NCI-H446 (cell line): ENCODE results near the gene RBM15B.
A peak's percentile ranks its signal among the peaks of the same experiment; 100 is the strongest.
"Not testable (repeated sequence)": the region's sequence is repeated elsewhere in the genome, so short reads cannot be mapped to it uniquely, and the experiment has no call there.

Source experiments
- DNase-seq, 2 experiments: peaks; one replicate each; lab custom pipeline; 2025; lab: John Stamatoyannopoulos, UW

The RBM15B gene, protein sequence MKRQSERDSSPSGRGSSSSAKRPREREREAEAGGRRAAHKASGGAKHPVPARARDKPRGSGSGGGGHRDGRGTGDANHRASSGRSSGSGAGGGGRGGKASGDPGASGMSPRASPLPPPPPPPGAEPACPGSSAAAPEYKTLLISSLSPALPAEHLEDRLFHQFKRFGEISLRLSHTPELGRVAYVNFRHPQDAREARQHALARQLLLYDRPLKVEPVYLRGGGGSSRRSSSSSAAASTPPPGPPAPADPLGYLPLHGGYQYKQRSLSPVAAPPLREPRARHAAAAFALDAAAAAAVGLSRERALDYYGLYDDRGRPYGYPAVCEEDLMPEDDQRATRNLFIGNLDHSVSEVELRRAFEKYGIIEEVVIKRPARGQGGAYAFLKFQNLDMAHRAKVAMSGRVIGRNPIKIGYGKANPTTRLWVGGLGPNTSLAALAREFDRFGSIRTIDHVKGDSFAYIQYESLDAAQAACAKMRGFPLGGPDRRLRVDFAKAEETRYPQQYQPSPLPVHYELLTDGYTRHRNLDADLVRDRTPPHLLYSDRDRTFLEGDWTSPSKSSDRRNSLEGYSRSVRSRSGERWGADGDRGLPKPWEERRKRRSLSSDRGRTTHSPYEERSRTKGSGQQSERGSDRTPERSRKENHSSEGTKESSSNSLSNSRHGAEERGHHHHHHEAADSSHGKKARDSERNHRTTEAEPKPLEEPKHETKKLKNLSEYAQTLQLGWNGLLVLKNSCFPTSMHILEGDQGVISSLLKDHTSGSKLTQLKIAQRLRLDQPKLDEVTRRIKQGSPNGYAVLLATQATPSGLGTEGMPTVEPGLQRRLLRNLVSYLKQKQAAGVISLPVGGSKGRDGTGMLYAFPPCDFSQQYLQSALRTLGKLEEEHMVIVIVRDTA

DNA sequence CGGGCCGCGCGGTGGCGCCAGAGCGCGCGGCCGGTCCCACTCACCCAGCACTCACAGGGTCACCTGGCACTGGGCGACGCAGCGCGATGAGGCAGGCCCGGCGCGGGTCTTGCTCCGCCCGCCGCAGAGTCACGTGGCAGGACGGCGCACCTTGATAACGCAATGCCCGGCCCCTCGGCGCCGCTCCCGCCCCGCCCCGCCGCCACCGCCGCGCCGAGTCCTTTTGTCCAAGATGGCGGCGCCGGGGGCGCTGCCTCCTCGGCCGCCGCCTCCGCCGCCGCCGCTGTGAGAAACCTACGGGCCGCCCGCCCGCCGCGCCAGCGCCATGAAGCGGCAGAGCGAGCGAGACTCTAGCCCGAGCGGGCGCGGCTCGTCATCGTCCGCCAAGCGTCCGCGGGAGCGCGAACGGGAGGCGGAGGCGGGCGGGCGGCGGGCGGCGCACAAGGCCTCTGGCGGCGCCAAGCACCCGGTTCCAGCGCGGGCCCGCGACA lies at the start of gene RBM15B:
Gene RBM15B, plus strand, starts transcription at position 211 of the 491 bp plus-strand sequence. Its CDS starts 115 bp downstream, at position 326.
- DNase-seq: peak; percentile 47 to 92

GRCh38 chr3:51343918-51344687 lies 47.0 kb upstream of the RBM15B start:
- DNase-seq: no peak

DNA sequence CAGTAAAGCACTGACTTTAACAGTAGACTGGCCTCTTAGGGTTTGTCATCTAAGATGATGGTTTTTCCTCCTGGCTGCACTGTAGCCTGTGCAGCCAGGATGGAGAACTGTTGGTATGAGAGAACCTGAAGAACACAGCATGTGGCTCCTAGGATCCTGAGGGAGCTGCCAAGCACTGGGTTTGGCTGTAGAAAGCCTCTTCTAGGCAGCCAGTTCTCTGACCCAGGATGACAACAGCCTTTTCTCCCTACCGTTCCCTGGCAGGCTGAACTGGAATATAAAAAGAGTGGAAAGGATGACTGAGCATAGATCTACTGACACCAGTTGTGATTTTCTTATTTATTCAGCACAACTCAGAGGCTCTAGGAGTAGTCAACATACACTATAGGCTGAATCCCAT lies 40.3 kb upstream of the RBM15B start:
- DNase-seq: no peak

GRCh38 chr3:51353131-51353530 lies 38.0 kb upstream of the RBM15B start:
- DNase-seq: no peak

- no peak for DNase-seq
These were observed 37.4 kb upstream of the RBM15B start for GRCh38 chr3:51353691-51354090.

DNA sequence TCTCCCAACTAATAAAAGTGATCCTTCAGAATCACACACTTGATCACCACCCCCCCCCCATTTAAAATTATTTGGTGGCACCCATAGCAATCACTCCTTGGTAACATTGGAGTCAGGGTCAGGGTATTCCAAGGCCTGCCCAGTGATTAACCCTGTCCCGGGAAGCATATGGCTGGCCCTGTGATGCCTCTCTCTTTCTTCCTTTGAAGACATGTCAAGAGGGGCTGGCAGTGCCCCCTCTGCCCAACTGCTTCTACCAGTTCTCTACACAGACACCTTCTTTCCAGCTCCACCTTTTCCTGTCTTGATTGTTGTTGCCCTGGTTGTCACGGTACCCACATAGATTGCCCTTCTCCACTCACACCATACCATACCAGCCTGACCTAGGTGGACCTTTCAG lies 36.9 kb upstream of the RBM15B start:
- DNase-seq: no peak

GRCh38 chr3:51354731-51355615 lies 36.1 kb upstream of the RBM15B start:
- no peak for DNase-seq

GRCh38 chr3:51355891-51356578 lies 35.0 kb upstream of the RBM15B start:
- no peak for DNase-seq

DNA sequence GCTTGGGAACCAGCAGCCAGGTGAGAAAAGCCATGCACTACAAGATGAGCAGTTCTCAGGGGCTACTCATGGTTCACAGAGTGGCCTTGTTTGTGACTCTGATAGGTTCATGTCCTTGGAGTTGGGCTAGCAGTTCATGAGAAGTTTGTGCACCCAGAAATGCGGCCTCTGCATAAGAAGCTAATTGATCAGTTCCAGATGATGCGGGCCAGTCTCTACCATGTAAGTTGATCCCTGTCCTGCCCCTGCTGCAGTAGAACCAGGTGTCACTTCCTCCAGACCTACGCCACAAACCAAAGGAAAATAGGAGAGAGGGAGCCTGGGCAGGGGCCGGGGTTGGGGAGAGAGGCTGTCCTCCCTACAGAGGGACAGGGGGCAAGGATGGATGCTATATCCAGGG lies 33.2 kb upstream of the RBM15B start:
- DNase-seq: no peak

GRCh38 chr3:51358981-51359380 lies 32.1 kb upstream of the RBM15B start:
- no peak for DNase-seq

GRCh38 chr3:51360806-51361205 lies 30.3 kb upstream of the RBM15B start:
- no peak for DNase-seq

DNA sequence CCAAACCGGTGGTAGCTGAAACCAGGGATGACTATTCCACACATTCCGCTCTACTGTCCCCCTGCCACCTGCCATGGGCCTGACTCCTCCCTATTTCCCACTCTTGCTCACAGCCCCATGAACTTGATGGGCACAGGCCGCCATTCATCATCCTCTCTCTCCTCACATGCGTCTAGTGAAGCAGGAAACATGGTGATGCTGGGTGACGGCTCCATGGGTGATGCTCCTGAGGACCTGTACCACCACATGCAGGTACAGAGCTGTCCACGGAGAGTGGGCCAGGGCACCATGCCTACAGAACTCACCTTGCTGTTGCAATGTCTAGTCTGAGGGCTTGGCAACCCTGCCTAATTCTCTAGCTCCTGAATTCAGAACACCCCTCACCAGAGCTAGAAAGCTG lies 29.3 kb upstream of the RBM15B start:
- no peak for DNase-seq

- DNase-seq: no peak
These were observed 28.6 kb upstream of the RBM15B start for GRCh38 chr3:51362476-51362875.

GRCh38 chr3:51368276-51368675 lies 22.8 kb upstream of the RBM15B start:
- not testable (repeated sequence) for DNase-seq

GRCh38 chr3:51371943-51372557 lies 19.0 kb upstream of the RBM15B start:
- peak in 1 of 2 experiments; percentile 52 for DNase-seq

DNA sequence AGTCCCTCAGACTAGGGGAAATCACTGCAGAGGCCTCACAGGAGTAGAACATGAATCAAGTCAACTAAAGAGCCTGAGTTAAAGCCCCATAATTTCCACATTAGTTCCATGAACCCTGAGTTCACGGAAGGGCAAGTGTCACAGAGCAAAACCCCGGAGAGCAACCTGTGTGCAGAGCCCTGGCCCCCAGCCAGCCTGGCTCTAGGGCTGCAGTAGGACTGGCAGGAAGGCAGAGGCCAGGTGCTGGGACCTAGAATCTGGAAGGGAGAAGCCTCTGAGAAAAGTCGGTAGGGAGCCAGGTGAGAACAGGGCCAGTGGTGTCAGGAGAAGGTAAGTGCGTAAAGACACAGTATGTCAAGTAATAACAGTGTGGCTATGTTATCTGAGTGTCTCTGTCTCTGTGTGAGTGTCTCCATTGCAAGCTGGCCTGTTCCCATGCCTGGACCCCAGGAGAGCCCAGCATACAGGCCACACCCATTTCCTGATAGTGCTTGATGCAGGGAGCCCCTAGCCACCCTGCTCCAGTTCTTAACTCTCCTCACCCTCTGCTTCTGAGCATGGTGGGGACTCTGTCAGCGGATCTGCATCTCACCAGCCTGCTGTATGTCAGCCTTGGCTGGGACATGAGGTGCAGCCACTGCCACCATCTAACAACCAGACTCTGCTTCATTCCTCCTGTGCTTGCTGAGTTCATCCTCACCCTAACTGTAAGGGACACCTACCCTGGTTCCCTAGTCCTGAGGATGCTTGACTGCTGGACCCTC lies 17.2 kb upstream of the RBM15B start:
- no peak for DNase-seq

DNA sequence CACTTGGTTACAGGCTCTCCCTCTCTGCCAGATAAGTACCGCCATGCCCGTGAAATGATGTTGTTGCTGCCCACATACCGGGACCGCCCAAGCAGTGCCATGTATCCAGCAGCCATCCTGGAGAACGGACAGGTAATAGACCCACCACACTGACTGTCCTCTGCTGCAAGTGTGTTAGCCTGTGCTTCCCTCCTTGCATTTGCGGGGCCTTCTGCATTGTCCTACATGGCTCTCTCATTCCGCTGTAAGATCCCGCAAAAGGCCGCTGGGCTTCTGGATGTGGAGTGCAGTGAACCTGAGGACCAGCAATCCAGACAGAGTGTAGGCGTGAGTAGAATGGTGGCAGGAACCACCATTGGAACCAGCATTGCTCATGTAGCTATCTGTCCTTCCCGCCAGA lies 16.6 kb upstream of the RBM15B start:
- no peak for DNase-seq

DNA sequence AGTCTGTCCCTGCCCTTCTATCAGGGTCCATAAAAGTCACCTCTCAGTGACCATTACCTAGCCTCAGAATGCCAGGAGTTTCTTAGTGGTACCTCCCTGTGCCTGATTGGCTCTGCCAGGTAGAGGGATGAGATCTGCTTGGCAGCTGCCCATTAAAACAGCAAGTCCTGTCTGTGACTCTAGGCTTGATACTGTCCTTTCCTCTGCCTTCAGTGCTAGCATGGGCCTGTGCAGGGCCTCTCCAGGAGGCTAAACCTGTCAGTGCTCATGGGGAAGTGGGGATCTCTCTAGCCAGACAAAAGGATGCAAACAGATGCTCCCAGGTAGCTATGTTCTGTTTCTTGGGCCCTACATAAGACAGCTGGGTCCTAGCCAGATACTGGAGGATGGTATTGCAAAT lies 15.9 kb upstream of the RBM15B start:
- DNase-seq: no peak

DNA sequence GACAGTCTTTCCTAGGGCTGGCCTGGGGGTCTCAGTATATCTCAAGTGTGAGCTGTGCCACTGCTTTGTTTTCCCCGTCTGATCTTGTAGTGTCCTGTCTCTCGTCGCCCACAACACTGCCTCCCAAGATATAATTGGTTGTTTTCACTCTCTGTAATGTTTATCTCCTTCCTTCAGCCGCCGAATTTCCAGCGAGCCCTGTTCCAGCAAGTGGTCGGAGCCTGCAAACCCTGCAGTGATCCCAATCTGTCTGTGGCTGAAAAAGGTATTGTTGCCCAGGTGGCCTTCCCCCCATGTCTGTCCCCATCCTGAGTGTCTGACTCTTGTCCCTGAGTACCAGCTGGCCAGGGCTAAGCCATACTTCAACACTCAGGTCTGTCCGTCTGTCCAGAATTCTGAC lies 15.5 kb upstream of the RBM15B start:
- DNase-seq: no peak
